Activated CD4-positive, alpha-beta T cell treated with anti-CD3 and anti-CD28 coated beads for 48 hours (primary cell): ENCODE results near the gene BBS9.
"Not testable (repeated sequence)": the region's sequence is repeated elsewhere in the genome, so short reads cannot be mapped to it uniquely, and the experiment has no call there.

Experiments
- DNase-seq: peaks from one replicate; pipeline ENCODE4 v3.0.0-alpha.2; 2020

The BBS9 gene

DNA sequence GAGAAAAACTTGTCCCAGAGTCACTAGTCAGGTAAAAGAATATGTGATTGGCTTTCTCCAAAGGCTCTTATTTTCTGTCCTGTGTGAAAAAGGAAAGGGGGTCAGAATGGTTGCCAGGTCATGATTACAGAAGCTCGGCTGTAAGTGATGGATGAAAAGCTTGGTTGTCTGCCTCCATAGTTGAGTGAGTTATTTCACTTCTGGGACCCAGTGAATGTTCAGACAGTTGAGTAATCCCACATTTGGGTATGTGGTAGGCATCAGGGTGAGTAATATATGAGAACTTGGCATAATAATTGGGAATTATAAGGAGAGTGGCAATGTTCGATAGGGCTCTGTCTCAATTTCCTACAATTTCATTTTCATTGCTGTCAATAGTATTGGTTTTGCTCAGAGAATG lies 72.5 kb downstream of the BBS9 start:
- DNase-seq = no peak

DNA sequence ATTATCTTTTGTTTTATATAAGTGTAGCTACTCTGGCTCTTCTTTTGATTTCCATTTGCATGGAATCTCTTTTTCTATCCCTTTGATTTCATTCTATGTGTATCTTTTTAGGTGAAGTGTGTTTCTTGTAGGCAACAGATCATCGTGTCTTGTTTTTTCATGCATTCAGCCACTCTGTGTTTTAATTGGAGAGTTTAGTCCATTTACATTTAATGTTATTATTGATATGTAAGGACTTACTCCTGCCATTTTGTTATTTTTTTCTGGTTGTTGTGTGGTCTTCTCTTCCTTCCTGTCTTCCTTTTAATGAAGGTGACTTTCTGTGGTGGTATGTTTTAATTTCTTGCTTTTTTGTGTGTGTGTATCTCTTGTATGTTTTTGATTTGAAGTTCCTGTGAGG lies 81.6 kb downstream of the BBS9 start:
- DNase-seq = no peak

DNA sequence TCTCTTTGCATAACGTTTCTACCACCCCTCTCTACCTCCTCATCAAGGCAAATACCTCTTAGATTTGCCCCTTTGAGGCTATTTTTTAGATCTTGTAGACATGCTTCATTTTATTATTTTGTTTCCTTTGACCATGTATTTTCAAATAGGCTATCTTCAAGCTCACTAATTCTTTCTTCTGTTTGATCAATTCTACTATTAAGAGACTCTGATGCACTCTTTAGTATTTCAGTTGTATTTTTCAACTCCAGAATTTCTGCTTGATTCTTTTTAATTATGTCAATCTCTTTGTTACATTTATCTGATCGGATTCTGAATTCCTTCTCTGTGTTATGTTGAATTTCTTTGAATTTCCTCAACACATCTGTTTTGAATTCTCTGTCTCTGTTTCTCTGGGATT lies 82.8 kb downstream of the BBS9 start:
- DNase-seq = no peak

DNA sequence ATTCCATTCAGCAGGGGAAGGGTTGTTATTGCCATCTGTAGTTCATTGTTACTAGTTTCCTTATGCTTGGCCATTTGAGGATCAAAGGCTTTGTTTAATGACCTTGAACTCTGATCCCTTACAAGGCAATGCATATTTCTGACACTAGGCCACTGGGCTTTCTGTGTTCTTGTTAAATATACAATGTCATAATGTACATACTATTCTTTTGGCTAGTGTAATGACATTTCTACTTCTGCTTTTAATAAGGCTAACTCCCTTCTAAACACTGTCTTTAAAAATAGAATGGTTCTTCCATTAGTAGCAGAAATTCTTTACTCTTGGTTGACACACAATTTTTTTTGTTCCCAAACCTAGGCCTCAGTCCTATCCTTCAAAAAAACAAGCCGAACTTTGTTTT lies 86.6 kb downstream of the BBS9 start:
- no peak for DNase-seq

DNA sequence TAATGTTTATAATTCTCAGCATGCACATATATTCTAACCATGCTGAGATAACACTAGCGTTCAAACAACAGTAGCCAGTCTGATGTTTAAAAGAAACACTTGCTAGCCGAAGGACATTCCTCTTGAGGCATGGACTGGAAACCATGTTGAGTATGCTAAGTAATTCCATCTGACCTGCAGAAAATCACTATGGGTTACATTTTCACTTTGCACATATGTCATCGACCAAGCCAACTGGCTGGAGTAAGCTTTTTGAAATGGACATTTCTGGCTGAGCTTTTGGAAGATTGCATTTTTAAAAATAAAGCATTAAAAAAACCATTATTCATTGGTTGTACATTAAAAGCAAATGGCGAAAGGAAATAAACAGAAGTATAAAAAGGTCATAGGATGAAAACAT lies 88.2 kb downstream of the BBS9 start:
- DNase-seq = no peak

DNA sequence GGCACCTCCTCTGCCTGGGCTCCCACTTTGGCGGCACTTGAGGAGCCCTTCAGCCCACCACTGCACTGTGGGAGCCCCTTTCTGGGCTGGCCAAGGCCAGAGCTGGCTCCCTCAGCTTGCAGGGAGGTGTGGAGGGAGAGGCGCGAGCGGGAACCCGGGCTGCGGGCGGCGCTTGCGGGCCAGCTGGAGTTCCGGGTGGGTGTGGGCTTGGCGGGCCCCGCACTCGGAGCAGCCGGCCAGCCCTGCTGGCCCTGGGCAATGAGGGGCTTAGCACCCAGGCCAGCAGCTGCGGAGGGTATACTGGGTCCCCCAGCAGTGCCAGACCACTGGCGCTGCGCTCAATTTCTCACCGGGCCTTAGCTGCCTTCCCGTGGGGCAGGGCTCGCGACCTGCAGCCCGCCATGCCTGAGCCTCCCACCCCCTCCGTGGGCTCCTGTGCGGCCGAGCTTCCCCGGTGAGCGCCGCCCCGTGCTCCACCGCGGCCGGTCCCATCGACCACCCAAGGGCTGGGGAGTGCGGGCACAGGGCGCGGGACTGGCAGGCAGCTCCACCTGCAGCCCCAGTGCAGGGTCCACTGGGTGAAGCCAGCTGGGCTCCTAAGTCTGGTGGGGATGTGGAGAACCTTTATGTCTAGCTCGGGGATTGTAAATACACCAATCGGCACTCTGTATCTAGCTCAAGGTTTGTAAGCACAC lies 89.6 kb downstream of the BBS9 start:
- DNase-seq = not testable (repeated sequence)

DNA sequence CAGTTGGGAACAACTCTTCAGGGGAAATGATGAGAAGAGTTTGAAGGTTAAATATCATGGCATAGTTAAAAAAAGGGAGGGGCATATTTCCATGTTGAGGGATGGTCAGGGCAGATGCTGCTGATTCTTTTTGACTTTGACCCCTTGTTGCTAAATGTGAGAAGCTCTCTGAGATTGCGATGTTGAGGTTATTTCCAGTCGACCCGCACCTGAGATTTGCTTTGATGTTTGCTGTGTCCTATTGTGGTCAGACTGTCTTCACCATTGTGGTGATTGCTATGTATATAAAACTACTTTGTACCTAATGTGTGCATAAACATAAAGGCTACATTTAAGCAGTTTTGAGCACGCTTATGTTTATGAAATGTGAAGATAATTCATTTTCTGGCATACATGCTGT lies 90.9 kb downstream of the BBS9 start:
- DNase-seq = no peak

DNA sequence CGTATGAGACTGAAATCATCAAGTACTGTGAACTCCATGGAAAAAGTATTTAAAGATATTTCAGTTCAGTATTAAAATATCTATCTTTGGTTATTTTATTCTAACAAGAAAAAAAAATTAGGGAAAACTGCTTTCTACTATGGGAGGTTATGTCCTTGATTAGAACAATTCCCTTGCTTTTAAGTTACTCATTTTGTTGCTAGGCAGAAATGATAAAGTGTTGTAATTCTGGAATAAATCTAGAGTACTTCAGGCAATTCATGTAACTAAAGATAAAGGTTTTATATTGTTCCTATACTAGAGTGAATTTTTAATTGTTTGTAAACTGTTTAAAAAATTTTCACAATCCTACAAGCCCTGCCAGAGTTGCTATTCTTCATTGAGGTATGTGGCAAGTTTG lies 92.0 kb downstream of the BBS9 start:
- no peak for DNase-seq

DNA sequence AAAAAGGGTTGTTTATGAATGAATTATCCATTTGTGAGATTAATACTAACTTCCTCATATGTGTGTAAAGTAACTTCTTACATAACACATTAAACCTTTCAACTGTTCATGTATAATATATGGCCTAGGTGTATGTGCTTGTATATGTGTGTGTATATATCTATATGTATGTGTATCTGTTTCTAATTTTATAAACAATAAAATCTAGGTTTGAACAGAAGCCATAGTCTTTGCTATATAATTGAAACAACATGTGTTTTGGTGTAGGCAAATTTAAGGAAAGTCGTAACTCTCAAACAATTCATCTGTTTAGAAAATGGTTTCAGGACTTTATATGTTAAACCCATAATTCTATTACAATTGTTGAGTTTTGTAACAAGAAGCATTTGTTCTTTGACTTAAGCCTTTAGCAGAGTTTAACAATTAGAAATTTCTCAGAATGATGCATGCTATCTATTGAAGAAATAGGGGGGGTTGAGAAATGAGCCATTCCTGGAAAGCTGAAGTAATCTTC lies 103.3 kb downstream of the BBS9 start:
- DNase-seq = no peak

DNA sequence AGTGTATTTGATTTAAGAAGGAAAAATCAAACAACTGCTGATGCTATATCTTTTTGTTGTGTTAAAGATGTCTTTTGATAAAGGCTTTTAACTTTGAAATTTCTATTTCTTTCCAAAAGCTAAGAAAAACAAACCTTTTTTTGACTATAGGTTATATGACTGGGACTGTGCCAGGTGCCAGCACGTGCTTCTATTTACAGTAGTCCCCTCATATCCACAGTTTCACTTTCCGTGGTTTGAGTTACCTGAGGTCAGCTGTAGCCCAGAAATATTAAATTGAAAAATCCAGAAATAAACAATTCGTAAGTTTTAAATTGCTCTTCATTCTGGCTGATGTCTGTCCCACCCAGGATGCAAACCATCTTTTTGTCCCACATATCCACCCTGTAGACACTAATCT lies 104.3 kb downstream of the BBS9 start:
- DNase-seq = no peak

DNA sequence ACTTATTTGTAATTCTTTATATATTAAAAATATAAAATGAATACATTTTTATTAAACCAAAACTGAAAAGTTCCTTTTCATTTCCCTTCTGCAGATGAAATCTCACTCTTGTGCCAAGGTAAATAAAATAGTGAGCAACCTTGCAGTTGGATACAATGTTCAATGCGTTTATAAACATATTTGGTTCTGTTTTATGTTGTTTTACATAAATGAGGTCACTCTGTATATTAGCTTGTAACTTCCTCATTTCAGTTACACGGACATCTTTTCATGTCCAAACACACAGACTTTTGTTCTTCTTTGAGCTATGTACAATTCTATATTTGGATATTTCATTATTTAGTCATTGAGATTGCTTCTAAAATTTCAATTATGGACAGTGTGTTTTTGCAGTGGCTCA lies 107.7 kb downstream of the BBS9 start:
- DNase-seq = no peak

DNA sequence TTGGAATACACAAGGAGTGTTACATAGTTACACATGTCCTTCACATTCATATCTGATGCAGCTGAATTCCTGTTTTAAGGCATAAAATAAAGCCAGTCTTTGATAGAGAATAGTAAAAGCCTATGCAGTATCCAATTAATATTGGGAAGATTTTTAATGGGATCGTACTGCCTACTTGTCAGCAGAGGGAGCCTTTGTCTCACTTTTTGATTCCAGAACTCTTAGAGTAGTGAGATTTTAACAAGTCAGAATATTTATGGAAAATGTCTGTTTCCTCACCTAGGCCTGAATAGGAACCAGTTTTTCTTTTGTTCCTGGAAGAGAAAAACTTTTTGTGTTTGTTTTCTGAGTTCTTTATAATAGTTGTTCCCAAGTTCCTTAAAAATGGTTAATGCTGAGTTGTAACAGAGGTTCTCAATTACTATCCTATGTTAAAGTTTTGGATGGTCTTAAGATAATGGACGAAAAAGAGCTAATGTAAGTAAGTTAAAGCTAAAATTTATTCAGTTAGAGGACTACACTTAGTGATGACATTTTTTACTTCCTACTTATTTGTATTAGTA lies 114.0 kb downstream of the BBS9 start:
- DNase-seq = no peak

DNA sequence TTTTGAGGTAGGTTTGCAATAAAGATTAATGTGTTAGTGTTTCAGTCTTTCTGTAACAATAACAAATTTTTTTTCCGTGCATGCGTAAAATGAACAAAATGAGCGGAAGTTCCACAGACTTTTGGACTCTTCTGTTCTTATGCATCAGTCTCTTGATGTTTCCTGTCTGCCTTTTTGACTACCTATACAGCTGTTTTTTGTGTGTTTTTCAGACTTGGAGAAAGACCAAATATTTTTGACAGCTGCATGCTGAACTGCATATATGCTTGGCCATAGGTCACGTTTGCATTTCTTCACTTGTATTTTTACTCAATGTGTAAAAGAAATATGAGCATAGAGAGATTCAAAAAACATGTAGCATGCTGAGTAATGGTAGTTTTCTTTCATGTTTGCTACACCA lies 119.3 kb downstream of the BBS9 start:
- DNase-seq = no peak

DNA sequence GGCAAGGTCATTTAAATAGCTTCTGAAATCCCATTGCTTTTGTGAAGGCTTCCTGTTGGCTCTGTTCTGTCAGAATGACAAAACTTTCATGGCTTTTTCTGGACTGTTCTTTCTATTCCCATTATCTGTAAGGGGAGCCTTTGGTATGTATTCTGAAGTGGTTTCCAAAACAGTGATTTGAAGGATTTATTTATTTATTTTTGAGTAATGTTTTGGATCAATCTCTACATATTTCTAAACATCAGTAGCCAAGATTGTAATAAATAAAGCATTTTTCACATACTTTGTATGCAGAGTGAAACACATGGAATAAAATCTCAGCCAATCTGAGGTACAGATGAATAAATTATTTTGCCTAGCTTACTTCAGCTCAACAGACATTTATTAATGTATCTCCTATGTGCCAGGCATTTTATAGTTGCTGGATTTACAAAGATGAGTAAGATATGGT lies 121.1 kb downstream of the BBS9 start:
- no peak for DNase-seq

DNA sequence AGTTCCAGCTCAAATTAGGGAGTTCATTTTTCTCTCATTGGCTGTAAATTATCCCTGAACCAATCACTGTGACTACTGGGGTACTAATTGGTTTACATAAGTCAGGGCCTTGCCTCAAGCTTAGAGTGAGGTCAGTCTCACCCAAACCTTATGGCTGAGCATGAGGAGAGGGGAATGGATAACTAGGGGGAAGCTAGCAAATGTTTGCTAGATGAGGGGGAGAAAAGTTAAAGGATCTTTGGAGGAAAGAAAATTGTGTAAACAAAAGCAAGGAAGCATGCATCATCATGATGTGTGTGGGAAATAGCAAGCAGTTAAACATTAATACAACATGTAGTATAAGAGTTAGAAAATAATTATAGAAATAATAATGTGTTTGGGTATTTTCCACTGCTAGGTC lies 121.9 kb downstream of the BBS9 start:
- no peak for DNase-seq

DNA sequence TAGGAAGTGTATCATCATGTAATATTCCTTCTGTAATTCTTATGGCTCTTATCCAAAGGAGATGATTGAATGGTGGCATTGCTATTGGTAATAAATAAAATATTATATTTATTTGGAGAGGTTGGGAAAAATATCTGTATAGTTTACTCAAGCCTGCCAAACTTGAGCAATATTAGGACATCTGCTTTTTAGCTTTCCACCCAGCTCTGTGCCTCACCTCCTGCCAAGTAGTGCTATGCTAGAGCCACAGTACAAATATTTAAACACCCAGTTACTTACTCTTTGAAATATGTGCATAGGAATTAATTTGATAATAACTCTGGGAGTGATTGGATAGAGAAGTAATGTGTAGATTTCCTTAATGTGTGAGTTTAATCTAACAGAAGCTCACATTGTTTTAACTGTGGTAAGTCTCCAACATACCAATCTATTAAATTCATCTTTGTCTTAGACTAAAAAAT lies 129.2 kb downstream of the BBS9 start:
- no peak for DNase-seq

DNA sequence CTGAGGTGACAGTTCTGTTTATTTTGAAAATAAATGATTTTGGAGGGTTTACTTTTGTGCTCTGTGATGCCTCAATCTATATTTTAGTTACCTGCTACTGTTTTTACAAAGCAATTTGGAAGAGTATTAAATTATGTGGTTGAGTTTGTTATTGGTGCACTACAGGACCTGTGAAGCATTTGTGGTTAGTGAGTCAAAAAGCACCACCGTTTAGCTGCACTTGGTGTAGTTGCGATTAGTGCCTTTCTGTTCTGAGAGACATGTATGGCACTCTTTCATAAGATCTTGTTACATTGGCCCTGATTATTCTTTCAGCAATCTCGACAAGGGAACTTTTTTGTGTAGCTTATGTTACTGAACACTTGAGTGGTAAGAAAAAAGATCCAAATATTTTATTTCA lies 132.2 kb downstream of the BBS9 start:
- no peak for DNase-seq

DNA sequence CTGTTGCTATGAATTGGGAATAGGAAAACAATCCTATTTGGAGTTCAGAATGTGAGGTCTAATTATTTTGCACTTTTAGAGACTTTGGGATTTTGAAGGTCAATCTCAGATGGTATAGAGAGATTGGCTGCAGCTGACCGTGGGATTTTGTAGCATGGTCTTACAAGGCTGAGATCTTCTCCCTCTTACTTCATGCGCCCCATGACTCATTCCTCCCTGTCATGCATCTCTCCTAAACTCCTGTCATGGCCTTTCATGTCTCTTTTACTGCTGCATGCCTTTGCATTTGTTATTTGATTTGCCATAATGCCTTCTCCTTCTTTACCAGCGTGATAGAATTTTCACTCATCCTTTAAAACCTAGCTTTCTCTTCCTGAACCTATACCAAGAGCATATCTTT lies 133.1 kb downstream of the BBS9 start:
- DNase-seq = no peak

DNA sequence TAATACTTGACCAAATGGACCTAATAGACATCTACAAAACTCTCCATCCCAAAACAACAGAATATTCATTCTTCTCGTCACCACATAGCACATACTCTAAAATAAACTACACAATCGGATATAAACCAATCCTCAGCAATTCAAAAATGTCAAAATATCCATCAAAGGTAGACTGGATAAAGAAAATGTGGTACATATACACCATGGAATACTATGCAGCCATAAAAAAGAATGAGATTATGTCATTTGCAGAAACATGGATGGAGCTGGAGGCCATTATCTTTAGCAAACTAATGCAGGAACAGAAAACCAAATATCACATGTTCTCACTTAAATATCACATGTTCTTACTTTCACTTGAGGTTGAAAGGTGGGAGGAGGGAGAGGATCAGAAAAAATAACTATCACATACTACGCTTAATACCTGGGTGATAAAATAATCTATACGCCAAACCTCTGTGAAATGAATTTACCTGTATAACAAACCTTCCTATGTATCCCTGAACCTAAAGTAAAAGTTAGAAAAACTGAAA lies 142.5 kb downstream of the BBS9 start:
- not testable (repeated sequence) for DNase-seq

DNA sequence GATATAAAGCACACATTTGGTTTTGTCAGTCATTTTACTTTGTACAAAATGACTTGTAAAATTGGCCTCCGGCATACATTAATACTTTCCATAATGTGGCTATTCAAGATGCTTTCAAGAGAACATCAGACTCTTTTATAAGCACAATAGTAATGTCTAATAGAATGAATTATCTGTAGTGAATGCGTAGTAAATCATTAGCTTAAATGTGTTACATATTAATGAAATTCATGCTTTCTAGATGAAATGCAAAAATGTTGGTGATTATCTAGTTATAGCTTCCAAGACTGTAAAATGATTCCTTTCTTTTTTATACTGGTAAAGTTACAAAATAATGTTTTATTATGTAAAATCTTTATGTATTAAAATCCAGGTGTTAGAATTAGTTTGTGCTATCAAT lies 144.0 kb downstream of the BBS9 start:
- DNase-seq = no peak

DNA sequence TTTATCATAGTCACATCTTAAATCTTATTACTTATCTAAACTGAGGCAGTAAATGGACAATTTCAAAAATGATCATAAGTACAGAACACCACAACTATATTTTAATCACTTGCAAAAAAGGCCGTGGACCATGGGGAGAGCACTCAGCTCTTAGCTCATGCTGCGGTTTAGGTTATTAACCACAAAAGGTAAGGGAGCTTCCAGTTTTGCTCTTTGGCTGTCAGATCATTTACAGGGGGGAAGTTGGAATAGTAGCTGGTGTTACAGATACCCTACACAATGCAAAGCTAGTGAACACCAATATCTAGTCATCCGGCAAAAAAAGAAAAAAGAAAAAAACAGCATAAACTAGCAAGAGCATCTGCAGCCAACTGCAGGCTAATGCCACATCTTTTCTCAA lies 147.0 kb downstream of the BBS9 start:
- no peak for DNase-seq

DNA sequence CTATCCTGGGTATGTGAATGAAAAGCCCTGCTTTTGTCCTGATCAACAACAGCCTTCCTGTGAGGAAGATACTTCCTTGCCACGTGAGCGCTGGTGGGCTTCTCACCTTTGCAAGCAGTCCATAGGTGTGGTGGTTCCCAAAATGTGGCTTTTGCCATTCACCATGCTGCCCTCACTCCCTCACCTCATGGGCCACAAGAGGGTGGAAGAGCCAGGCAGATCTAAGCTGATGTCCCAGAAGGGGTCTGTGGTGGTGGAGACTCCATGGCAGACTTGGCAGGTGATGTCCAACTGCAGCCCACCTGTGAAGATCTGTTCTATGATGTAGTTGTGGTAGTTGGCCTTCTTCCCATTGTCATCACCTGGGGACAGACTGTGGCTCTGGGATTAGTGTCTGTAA lies 147.4 kb downstream of the BBS9 start:
- DNase-seq = no peak

DNA sequence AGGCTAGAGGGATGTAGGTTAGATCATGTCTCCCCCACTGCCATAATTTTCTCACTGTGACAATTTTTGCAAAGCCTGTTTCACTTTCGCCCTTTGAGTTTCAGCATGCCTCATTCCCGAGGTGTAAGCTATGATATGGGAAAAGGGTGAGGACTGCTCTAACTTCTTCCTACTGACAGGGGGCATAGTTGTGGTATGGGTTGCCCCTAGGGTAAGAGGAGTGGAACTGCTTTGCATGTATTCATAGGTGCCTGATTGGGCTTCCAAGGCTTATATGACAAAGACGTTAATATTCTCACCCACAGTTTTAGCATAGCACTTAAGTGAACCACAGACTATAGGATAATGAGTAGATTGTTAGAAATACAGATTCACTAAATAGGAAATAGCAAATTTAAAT lies 148.7 kb downstream of the BBS9 start:
- DNase-seq = no peak

DNA sequence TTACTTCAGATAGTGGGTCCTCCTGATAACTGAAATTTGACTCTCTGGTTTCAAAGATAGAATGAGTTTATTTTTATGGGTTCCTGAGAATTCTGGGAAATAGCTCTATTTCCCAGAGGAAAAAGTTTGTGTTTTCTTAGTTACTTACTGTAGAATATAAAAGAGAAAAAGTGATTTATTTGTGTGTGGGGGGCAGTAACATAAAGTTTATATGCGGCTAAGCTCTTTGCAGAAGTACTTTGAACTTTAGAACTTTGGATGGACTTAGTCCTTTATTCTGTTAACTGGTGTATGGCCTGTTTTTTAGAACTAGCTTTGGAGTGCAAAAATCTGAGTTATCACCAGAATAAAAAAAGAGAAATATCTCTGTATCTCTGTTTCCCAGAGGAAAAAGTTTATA lies 157.1 kb downstream of the BBS9 start:
- DNase-seq = no peak

DNA sequence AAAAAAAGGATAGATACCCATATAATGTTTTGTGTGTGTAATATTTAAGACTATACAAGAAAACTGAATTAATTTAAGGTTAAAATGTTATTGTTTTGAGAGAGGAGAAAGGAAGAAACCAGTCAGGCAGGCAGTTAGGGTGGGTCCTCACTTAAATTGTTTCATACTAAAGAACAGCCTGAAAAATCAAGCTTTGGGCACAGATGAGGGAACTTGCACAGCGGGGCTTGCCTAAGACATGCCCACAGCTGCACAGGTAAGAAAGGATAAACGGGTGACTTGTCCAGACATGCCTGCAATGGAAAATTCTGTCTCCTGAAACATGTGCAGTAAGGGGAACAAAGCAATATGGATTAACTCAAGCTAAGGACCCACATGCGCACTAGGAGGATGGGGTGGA lies 158.4 kb downstream of the BBS9 start:
- DNase-seq = no peak
